Neural cell (in vitro differentiated cells): ENCODE data around the gene ARHGAP18.

Experiments
- CTCF ChIP-seq: fragments of 450-650 bp; IDR thresholded peaks from 2 replicates; pipeline ENCODE4 v1.5.1; 2014; ENCODE audit warnings: antibody characterized with exemption, mild to moderate bottlenecking, moderate library complexity; ENCODE audit not compliant: poor library complexity, severe bottlenecking
- EZH2 ChIP-seq: fragments of 200-600, 300-800 bp; shearing (Covaris generic), sonication (generic); IDR thresholded peaks from 2 replicates; pipeline ENCODE4 v1.6.1; 2014; ENCODE audit warnings: antibody characterized with exemption, low read length, borderline replicate concordance, mild to moderate bottlenecking; ENCODE audit not compliant: insufficient read depth, poor library complexity, severe bottlenecking
- MXI1 ChIP-seq: fragments of 450-650 bp; conservative IDR thresholded peaks from 2 replicates; pipeline ENCODE4 v1.6.1; 2014; ENCODE audit warnings: antibody characterized with exemption, mild to moderate bottlenecking; ENCODE audit not compliant: poor library complexity, severe bottlenecking
- POLR2AphosphoS5 ChIP-seq: IDR thresholded peaks from 2 replicates; pipeline ENCODE4 v1.6.1; 2012
- RAD21 ChIP-seq: fragments of 450-650 bp; conservative IDR thresholded peaks from 2 replicates; pipeline ENCODE4 v1.6.1; 2014; ENCODE audit warnings: antibody characterized with exemption, mild to moderate bottlenecking, moderate library complexity
- SMC3 ChIP-seq: fragments of 450-650 bp; conservative IDR thresholded peaks from 2 replicates; pipeline ENCODE4 v1.6.1; 2014; ENCODE audit warnings: antibody characterized with exemption, mild to moderate bottlenecking, moderate library complexity; ENCODE audit not compliant: poor library complexity
- TAF1 ChIP-seq: IDR thresholded peaks from 2 replicates; pipeline ENCODE4 v1.6.1; 2012; ENCODE audit warnings: low read depth
- TF ChIP-seq, protein P1 (sequence below): IDR thresholded peaks from 2 replicates; pipeline ENCODE4 v1.6.1; 2012; ENCODE audit warnings: borderline replicate concordance

DNA sequence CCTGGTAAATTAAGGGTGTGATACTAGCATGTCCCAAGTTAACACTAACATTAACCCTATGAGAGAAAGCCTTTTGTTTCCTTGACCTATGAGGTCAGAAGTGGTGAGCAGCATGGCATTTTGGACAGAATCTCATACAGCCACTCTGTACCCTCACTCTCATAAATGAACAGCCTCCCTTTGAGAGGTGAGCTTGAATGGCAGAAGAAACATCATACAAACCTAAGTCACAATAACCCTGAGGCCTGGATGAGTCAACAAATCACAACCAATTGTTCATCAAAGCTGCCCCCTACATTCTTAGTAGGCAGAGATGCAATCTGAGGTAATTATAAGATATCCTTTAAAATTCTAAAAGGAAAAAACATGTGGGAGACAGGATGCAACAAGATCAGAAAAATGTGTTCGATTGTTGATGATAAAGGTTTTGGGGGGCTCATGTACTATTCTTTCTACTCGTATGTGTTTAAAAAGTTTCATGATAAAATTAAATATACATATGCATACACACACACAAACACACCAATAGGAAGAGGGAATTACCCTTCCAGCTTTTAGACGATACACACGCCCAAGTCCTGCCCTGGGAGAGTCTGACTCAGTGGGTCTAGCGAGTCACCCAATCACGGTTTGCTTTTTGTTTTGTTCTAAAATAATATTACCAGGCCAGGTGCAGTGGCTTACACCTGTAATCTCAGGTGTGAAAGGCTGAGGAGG is 117.3 kb downstream of the ARHGAP18 start:
- no peak for TF ChIP-seq CTCF
- TF ChIP-seq SMC3, result no peak
- no peak for TF ChIP-seq TAF1
- TF ChIP-seq EZH2, result no peak
- TF ChIP-seq POLR2AphosphoS5, result no peak
- TF ChIP-seq, protein P1, sequence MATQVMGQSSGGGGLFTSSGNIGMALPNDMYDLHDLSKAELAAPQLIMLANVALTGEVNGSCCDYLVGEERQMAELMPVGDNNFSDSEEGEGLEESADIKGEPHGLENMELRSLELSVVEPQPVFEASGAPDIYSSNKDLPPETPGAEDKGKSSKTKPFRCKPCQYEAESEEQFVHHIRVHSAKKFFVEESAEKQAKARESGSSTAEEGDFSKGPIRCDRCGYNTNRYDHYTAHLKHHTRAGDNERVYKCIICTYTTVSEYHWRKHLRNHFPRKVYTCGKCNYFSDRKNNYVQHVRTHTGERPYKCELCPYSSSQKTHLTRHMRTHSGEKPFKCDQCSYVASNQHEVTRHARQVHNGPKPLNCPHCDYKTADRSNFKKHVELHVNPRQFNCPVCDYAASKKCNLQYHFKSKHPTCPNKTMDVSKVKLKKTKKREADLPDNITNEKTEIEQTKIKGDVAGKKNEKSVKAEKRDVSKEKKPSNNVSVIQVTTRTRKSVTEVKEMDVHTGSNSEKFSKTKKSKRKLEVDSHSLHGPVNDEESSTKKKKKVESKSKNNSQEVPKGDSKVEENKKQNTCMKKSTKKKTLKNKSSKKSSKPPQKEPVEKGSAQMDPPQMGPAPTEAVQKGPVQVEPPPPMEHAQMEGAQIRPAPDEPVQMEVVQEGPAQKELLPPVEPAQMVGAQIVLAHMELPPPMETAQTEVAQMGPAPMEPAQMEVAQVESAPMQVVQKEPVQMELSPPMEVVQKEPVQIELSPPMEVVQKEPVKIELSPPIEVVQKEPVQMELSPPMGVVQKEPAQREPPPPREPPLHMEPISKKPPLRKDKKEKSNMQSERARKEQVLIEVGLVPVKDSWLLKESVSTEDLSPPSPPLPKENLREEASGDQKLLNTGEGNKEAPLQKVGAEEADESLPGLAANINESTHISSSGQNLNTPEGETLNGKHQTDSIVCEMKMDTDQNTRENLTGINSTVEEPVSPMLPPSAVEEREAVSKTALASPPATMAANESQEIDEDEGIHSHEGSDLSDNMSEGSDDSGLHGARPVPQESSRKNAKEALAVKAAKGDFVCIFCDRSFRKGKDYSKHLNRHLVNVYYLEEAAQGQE, result no peak
- TF ChIP-seq MXI1, result no peak
- no peak for TF ChIP-seq RAD21
